ENCODE data around the gene KRTAP4-8.

GRCh38 chr17:41049110-41049509 is 48.8 kb downstream of the KRTAP4-8 start:
- TF ChIP-seq EZH2 (IDR thresholded peaks at IDR 0.05; ENCODE audit: low read length) (no peak), CTCF (optimal IDR thresholded peaks at IDR 0.05 in 1 of 3, IDR thresholded peaks at IDR 0.05 in 1 of 3, conservative IDR thresholded peaks at IDR 0.05 in 1 of 3; ENCODE audit: extremely low read depth in 1 of 3, insufficient read depth in 2 of 3, low read length in 3 of 3) (no peak)

Measured in keratinocyte (primary cell).